GM12873 (cell line): ENCODE data around the gene SENP3.

Experiments
- CTCF ChIP-seq: IDR thresholded peaks from 2 replicates; pipeline ENCODE4 v1.5.1; 2012; ENCODE audit warnings: low read depth, mild to moderate bottlenecking, moderate library complexity, low read length, control low read depth; ENCODE audit not compliant: insufficient read depth; ENCODE audit errors: missing control alignments

SENP3 gene

GRCh38 chr17:7614425-7615264 lies 52.9 kb downstream of the SENP3 start, which contains the start of gene FXR2:
FXR2 (minus strand) TSS chr17:7614897; CDS start chr17:7614532, 365 bp downstream.
- TF ChIP-seq CTCF = peak; percentile 74

DNA sequence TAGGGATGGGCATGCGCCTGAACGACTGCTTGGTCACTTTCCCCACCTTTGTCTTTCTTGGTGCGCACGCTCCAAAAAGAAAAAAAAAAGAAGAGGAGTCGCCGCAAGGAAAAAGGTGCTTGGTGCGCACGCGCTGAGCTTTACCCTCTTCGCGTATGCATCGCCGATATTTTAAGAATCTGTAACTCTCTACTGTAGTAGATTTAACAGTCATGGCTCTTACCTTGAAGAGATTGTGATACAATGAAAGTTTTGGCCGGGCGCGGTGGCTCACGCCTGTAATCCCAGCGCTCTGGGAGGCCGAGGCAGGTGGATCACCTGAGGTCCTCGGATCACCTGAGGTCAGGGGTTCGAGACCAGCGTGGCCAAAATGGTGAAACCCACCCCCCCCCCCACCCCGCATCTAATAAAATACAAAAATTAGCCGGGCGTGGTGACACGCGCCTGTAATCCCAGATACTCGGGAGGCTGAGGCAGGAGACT lies 53.6 kb downstream of the SENP3 start:
- no peak for TF ChIP-seq CTCF

- TF ChIP-seq CTCF = no peak
These were observed 56.9 kb downstream of the SENP3 start for GRCh38 chr17:7618608-7619007.

- TF ChIP-seq CTCF = no peak
These were observed 59.1 kb downstream of the SENP3 start for GRCh38 chr17:7620835-7621234.
